GM23338 (cell line): ENCODE measurements around the gene WWOX. TPM values are rescaled to one million over a fixed set of nuclear protein-coding genes. Genes with fewer than 3 reads are reported as not detected.

Experiments used
- ATAC-seq: fragments of 200-7000 bp; cut with Tn5 transposase; 3 replicates; pipeline ENCODE4 v1.9.1; 2020
- DNase-seq: peaks from one replicate; pipeline ENCODE4 v3.0.0-alpha.2; 2015; ENCODE audit warnings: low spot score
- H2AFZ ChIP-seq: fragments of 200-600 bp; sonication (generic); 2 replicates; pipeline ENCODE4 v1.8.0; 2016; ENCODE audit warnings: antibody characterized with exemption, mild to moderate bottlenecking, moderate library complexity
- H3F3A ChIP-seq: fragments of 200-600 bp; sonication (generic); replicated peaks from 2 replicates; pipeline ENCODE4 v1.8.0; 2017; ENCODE audit warnings: antibody characterized with exemption, mixed run types, low read depth
- H3K27ac ChIP-seq: fragments of 200-600 bp; sonication (generic); 2 replicates; pipeline ENCODE4 v1.6.1; 2016; ENCODE audit warnings: low read depth
- H3K27me3 ChIP-seq: fragments of 200-600 bp; sonication (generic); 2 replicates; pipeline ENCODE4 v1.8.0; 2016; ENCODE audit warnings: mild to moderate bottlenecking, mixed run types, moderate library complexity; ENCODE audit not compliant: insufficient read depth
- H3K36me3 ChIP-seq: fragments of 200-600 bp; sonication (generic); 2 replicates; pipeline ENCODE4 v1.8.0; 2016; ENCODE audit warnings: mild to moderate bottlenecking; ENCODE audit not compliant: insufficient read depth
- H3K4me1 ChIP-seq: fragments of 200-600 bp; sonication (generic); 2 replicates; pipeline ENCODE4 v1.8.0; 2016; ENCODE audit warnings: mild to moderate bottlenecking, moderate library complexity; ENCODE audit not compliant: insufficient read depth
- H3K4me2 ChIP-seq: fragments of 200-600 bp; sonication (generic); 2 replicates; pipeline ENCODE4 v1.7.1; 2017; ENCODE audit warnings: mixed run types
- H3K4me3 ChIP-seq: fragments of 200-600 bp; sonication (generic); 2 replicates; pipeline ENCODE4 v1.6.1; 2016; ENCODE audit warnings: mixed run types
- H3K79me2 ChIP-seq: fragments of 200-600 bp; sonication (generic); replicated peaks from 2 replicates; pipeline ENCODE4 v1.8.0; 2017; ENCODE audit warnings: mild to moderate bottlenecking; ENCODE audit not compliant: insufficient read depth
- H3K9me2 ChIP-seq: fragments of 200-600 bp; sonication (generic); 2 replicates; pipeline ENCODE4 v1.8.0; 2017; ENCODE audit not compliant: insufficient read depth
- H4K20me1 ChIP-seq: fragments of 200-600 bp; sonication (generic); replicated peaks from 2 replicates; pipeline ENCODE4 v1.8.0; 2017; ENCODE audit warnings: mild to moderate bottlenecking; ENCODE audit not compliant: insufficient read depth
- H3K27ac Mint-ChIP-seq: 2 replicates; pipeline ENCODE4 v1.8.0; 2020; ENCODE audit warnings: inconsistent platforms, mild to moderate bottlenecking, moderate library complexity, mixed read lengths
- H3K27me3 Mint-ChIP-seq: 3 replicates; pipeline ENCODE4 v1.8.0; 2022; ENCODE audit warnings: low read depth, mild to moderate bottlenecking, moderate library complexity, mixed read lengths, inconsistent platforms; ENCODE audit not compliant: insufficient read depth, poor library complexity
- H3K36me3 Mint-ChIP-seq: 3 replicates; pipeline ENCODE4 v1.8.0; 2021; ENCODE audit warnings: low read depth, mild to moderate bottlenecking, inconsistent platforms, moderate library complexity, mixed read lengths
- H3K4me1 Mint-ChIP-seq: 3 replicates; pipeline ENCODE4 v1.8.0; 2020; ENCODE audit warnings: mild to moderate bottlenecking, inconsistent platforms, mixed read lengths
- H3K4me3 Mint-ChIP-seq: 3 replicates; pipeline ENCODE4 v1.8.0; 2021; ENCODE audit warnings: moderate library complexity, mild to moderate bottlenecking, inconsistent platforms, mixed read lengths
- H3K9me3 Mint-ChIP-seq: 3 replicates; pipeline ENCODE4 v1.8.0; 2020; ENCODE audit warnings: moderate library complexity, mild to moderate bottlenecking, inconsistent platforms, mixed read lengths
- CREB1 ChIP-seq: fragments of 250-450 bp; sonication (Bioruptor Pico); IDR thresholded peaks from 2 replicates; pipeline ENCODE4 v1.5.0; 2020; ENCODE audit warnings: low read depth, mild to moderate bottlenecking, moderate library complexity
- ETS1 ChIP-seq: IDR thresholded peaks from 2 replicates; pipeline ENCODE4 v1.6.1; 2016; ENCODE audit warnings: antibody characterized with exemption
- EZH2 ChIP-seq: fragments of 200-600 bp; sonication (generic); IDR thresholded peaks from one replicate; pipeline ENCODE4 v1.8.0; 2017; ENCODE audit warnings: antibody characterized with exemption, mild to moderate bottlenecking, low read depth; ENCODE audit not compliant: unreplicated experiment
- EZH2phosphoT487 ChIP-seq: fragments of 200-600 bp; sonication (generic); IDR thresholded peaks from one replicate; pipeline ENCODE4 v1.8.1; 2018; ENCODE audit warnings: antibody characterized with exemption; ENCODE audit not compliant: unreplicated experiment
- JUNB ChIP-seq: IDR thresholded peaks from one replicate; pipeline ENCODE4 v1.6.1; 2016; ENCODE audit warnings: antibody characterized with exemption; ENCODE audit not compliant: unreplicated experiment
- NANOG ChIP-seq: IDR thresholded peaks from 2 replicates; pipeline ENCODE4 v1.6.1; 2016; ENCODE audit warnings: antibody characterized with exemption, borderline replicate concordance
- POLR2AphosphoS5 ChIP-seq: IDR thresholded peaks from 2 replicates; pipeline ENCODE4 v1.6.1; 2016; ENCODE audit warnings: antibody characterized with exemption, low read depth
- REST ChIP-seq: IDR thresholded peaks from one replicate; pipeline ENCODE4 v1.6.1; 2018; ENCODE audit warnings: antibody characterized with exemption; ENCODE audit not compliant: unreplicated experiment
- STAT1 ChIP-seq: IDR thresholded peaks from one replicate; pipeline ENCODE4 v1.6.1; 2016; ENCODE audit warnings: antibody characterized with exemption; ENCODE audit not compliant: unreplicated experiment
- ZNF114 ChIP-seq: fragments of 250-450 bp; sonication (Bioruptor Pico); IDR thresholded peaks from 2 replicates; pipeline ENCODE4 v1.5.0; 2020; ENCODE audit warnings: mild to moderate bottlenecking, moderate library complexity
- ZNF331 ChIP-seq: fragments of 250-450 bp; sonication (Bioruptor Pico); IDR thresholded peaks from 2 replicates; pipeline ENCODE4 v1.5.0; 2020; ENCODE audit warnings: low read depth, mild to moderate bottlenecking, moderate library complexity
- ZNF462 ChIP-seq: fragments of 250-450 bp; sonication (Bioruptor Pico); IDR thresholded peaks from 2 replicates; pipeline ENCODE4 v1.5.0; 2020; ENCODE audit warnings: mild to moderate bottlenecking, moderate library complexity
- polyA plus RNA-seq: library from polyadenylated mRNA; unstranded; fragments of >200 nt; fragmentation: Nextera tagmentation; extraction: Ambion mirVana; gene quantifications from 2 replicates; pipeline ENCODE4 v1.2.1, GENCODE V29; 2016
- total RNA-seq: library from RNA; depleted of rRNA; stranded (reverse); fragments of >200 nt; shearing (Covaris generic); gene quantifications from 2 replicates; pipeline ENCODE4 v1.2.3, GENCODE V29; 2014

WWOX gene
- total and polyA plus RNA-seq, 2 experiments from 2014 or later: 10.0 to 19.3 TPM

GRCh38 chr16:78896280-78896679 is 796.8 kb downstream of the WWOX start (continued):
- TF ChIP-seq ZNF462 (CRISPR knock-in tag) (no peak), POLR2AphosphoS5 (no peak), ETS1 (no peak), STAT1 (no peak), NANOG (no peak), ZNF331 (no peak), EZH2 (no peak)

GRCh38 chr16:78897299-78897698 is 797.8 kb downstream of the WWOX start:
- Histone ChIP-seq H3F3A (no peaks in the 10 kb centered on the region), H3K27me3 (no peaks in the 10 kb centered on the region), H3K4me3 (no peak overlapping the region), H3K79me2 (no peaks in the 10 kb centered on the region), H3K27ac (no peak overlapping the region), H2AFZ (no peak overlapping the region), H3K4me1 (no peaks in the 10 kb centered on the region), H3K36me3 (no peaks in the 10 kb centered on the region), H4K20me1 (no peaks in the 10 kb centered on the region), H3K9me2 (peaks cover 4% of the 10 kb centered on the region; the same call in 1 of the 2 replicates), H3K4me2 (no peak overlapping the region)
- no peak overlapping the region for H3K4me3 Mint-ChIP-seq
- no peaks in the 10 kb centered on the region for H3K36me3 Mint-ChIP-seq
- H3K9me3 Mint-ChIP-seq: no peaks in the 10 kb centered on the region
- no peaks in the 10 kb centered on the region for H3K27me3 Mint-ChIP-seq
- DNase-seq: no peak
- ATAC-seq: no peak
- H3K4me1 Mint-ChIP-seq: peaks cover 12% of the 10 kb centered on the region; the same call in 2 of the 3 replicates
- no peak overlapping the region for H3K27ac Mint-ChIP-seq
- no peak for TF ChIP-seq POLR2AphosphoS5
- TF ChIP-seq ZNF114: no peak
- no peak for TF ChIP-seq EZH2phosphoT487
- no peak for TF ChIP-seq ETS1
- no peak for TF ChIP-seq CREB1 (CRISPR knock-in tag)
- no peak for TF ChIP-seq JUNB
- TF ChIP-seq NANOG: no peak
- TF ChIP-seq REST: no peak
- TF ChIP-seq EZH2: no peak
